Peyer's patch (tissue), 4 donors: ENCODE measurements around the gene NEDD4L. TPM values are rescaled to one million over a fixed set of nuclear protein-coding genes. Genes with fewer than 3 reads are reported as not detected.
A peak's percentile ranks its signal among the peaks of the same experiment; 100 is the strongest.

ENCODE experiments used
- DNase-seq, 3 donors: peaks; one replicate each; pipeline ENCODE4 v3.0.0-alpha.2; 2017 to 2019
- H3K27ac ChIP-seq, 4 donors: fragments of 200-600 bp; sonication (generic); one replicate each; pipeline ENCODE4 v1.5.1; 2016 to 2019
- H3K27me3 ChIP-seq, 2 donors: fragments of 200-600 bp; sonication (generic); one replicate each; pipeline ENCODE4 v1.5.1; 2019
- H3K36me3 ChIP-seq, 3 donors: fragments of 200-600 bp; sonication (generic); one replicate each; pipeline ENCODE4 v1.5.1; 2016 to 2019
- H3K4me1 ChIP-seq, 4 donors: fragments of 200-600 bp; sonication (generic); one replicate each; pipeline ENCODE4 v1.5.1; 2016 to 2019
- H3K4me3 ChIP-seq, 4 donors: fragments of 200-600 bp; sonication (generic); 1 replicate in 3 of 4; 2 replicates in 1 of 4; pipeline ENCODE4 v1.5.1; 2016 to 2019; ENCODE audit warnings: mild to moderate bottlenecking in 1 of 4
- H3K9me3 ChIP-seq, 4 donors: fragments of 200-600 bp; sonication (generic); one replicate each; pipeline ENCODE4 v1.5.1; 2016 to 2019; ENCODE audit warnings: mild to moderate bottlenecking in 1 of 4
- POLR2A ChIP-seq, 2 donors: fragments of 450-650 bp; IDR thresholded peaks; one replicate each; pipeline ENCODE4 v1.5.1; 2017; ENCODE audit warnings: antibody characterized with exemption in 2 of 2, mild to moderate bottlenecking in 2 of 2, moderate library complexity in 2 of 2
- total RNA-seq, 4 donors: library from RNA; depleted of rRNA; stranded (reverse); fragments of >200 nt; gene quantifications; one replicate each; pipeline ENCODE4 v1.1.0, GENCODE V29; 2016
- TF ChIP-seq, protein P1 (sequence below), 6 experiments: fragments of 450-650 bp in 4 of 6; fragments of 200-600 bp in 2 of 6; sonication (generic) in 1 of 6; IDR thresholded peaks; one replicate each; pipeline ENCODE4 v1.5.1; 2017 to 2019; ENCODE audit warnings: antibody characterized with exemption in 6 of 6, mild to moderate bottlenecking in 3 of 6, moderate library complexity in 1 of 6

The NEDD4L gene
- total RNA-seq, 4 donors from 2014 or later, result 213 to 312 (median 277) TPM

DNA sequence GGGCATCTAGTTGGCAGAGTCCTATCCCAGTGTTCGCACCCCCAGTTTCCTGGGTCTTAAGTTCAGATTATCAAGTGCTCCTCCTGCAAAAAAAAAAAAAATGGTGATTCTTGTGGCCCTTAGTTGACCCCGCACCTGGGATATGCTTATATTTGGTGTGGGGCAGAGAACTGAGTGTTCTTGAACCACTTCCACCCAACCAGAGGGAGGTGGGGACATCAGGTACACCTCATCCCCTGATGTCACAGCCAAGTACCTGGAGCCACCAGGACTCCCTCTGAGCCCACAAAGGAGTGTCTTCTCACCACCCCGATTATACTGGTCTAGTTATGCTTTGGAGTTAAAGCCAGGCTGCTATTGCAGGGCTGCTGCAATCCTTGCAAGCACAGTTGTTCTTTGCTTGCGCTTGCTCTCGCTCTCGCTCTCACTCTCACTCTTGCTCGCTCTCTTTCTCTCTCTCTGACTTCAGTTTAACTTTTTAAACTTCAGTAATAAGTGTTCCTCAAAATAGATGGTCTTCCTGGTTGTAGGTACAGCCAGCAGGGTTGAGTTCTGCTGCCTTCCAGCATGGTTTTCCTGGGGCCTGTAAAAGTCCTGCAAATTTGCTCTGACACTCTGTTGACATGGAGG is 265.7 kb downstream of the NEDD4L start:
- H3K27me3 ChIP-seq, result no peaks in the 10 kb centered on the region
- TF ChIP-seq, protein P1, sequence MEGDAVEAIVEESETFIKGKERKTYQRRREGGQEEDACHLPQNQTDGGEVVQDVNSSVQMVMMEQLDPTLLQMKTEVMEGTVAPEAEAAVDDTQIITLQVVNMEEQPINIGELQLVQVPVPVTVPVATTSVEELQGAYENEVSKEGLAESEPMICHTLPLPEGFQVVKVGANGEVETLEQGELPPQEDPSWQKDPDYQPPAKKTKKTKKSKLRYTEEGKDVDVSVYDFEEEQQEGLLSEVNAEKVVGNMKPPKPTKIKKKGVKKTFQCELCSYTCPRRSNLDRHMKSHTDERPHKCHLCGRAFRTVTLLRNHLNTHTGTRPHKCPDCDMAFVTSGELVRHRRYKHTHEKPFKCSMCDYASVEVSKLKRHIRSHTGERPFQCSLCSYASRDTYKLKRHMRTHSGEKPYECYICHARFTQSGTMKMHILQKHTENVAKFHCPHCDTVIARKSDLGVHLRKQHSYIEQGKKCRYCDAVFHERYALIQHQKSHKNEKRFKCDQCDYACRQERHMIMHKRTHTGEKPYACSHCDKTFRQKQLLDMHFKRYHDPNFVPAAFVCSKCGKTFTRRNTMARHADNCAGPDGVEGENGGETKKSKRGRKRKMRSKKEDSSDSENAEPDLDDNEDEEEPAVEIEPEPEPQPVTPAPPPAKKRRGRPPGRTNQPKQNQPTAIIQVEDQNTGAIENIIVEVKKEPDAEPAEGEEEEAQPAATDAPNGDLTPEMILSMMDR (IDR thresholded peaks at IDR 0.05), result no peak
- no peak for TF ChIP-seq POLR2A (IDR thresholded peaks at IDR 0.05)
- H3K4me3 ChIP-seq, result no peak overlapping the region
- no peaks in the 10 kb centered on the region for H3K9me3 ChIP-seq
- H3K27ac ChIP-seq, result peak overlapping the region in 3 of 4 donors; percentile 50 to 86 (median 53)
- peaks cover 0 to 35% (median under 1%) of the 10 kb centered on the region in 4 donors for H3K4me1 ChIP-seq
- DNase-seq, result no peak
- H3K36me3 ChIP-seq, result no peaks in the 10 kb centered on the region

DNA sequence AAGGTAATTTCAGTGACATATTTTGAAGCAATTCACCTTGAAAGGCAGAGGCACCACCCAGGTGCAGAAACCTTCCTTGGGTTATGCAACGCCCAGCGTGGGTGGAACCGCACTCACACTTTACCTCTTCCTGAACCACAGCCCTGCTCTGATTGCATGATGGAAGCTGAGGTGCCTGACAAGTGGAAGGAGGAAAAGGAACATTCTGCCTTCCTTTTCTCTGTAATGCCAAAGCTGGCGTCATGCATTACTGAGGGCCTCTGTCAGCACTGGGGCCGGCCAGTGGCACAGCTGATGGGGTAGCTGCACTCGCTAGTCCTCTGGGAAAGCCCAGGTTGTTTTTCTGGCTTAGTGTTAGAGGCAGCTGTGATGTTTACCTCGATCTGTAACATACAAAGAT is 266.5 kb downstream of the NEDD4L start:
- peak; percentile 23 to 88 (median 78) for DNase-seq
- Histone ChIP-seq H3K4me1 (peaks cover 0 to 43% (median 3%) of the 10 kb centered on the region in 4 donors), H3K36me3 (no peaks in the 10 kb centered on the region), H3K9me3 (no peaks in the 10 kb centered on the region), H3K27me3 (no peaks in the 10 kb centered on the region), H3K4me3 (no peak overlapping the region), H3K27ac (peak overlapping the region in 3 of 4 donors; percentile 18 to 86 (median 53))
- TF ChIP-seq, protein P1 (IDR thresholded peaks at IDR 0.05), result no peak
- TF ChIP-seq POLR2A (IDR thresholded peaks at IDR 0.05), result peak in 1 of 2 donors; percentile 64

DNA sequence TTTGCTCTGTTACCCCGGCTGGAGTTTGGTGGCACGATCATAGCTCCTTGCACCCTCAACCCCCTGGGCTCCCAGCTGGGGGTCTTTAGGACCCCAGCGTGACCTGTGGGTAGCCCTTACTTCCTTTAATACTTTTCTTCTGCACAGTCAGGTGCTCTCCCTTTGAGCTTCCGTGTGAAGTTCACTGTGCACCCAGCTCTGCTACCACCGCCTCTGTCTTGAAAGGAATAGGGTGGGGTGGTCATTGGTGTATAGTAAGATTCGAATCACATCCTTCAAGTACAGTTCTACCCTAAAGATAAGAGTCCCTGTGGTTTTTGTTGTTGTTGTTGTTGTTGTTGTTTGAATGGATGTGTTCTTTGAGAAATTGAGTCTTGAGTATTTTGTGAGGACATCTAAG is 267.4 kb downstream of the NEDD4L start:
- Histone ChIP-seq H3K9me3 (no peaks in the 10 kb centered on the region), H3K27ac (peak overlapping the region in 2 of 4 donors; percentile 53 to 86), H3K27me3 (no peaks in the 10 kb centered on the region), H3K4me3 (no peak overlapping the region), H3K4me1 (peaks cover 0 to 52% (median 3%) of the 10 kb centered on the region in 4 donors), H3K36me3 (no peaks in the 10 kb centered on the region)
- DNase-seq, result no peak
- TF ChIP-seq POLR2A (IDR thresholded peaks at IDR 0.05), result no peak
- TF ChIP-seq, protein P1 (IDR thresholded peaks at IDR 0.05), result no peak

DNA sequence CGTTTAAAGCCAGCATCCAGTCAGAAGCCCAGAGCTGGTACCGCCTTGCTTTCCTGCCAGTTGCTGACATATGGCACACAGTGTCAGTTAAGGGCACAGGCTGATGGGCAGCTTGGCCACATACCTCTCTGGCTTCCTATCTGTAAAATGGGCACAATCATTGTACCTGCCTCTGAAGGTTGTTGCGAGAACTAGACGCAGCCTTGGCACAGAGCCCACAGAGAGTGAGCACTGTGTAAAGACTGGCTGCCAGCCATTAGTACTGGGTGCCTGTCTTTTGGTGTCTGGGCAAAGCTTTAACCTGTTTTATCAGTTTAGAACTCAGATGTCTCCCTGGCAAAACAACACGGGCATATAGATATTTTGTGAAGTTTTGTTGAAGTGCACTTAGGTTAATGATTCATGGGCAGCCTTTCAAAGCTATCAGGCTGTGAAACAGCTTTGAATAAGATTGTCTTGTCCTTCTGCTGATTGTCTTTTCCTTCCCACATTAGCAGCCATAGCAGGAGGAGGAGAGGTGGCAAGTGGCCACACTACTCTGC is 269.5 kb downstream of the NEDD4L start:
- Histone ChIP-seq H3K36me3 (no peaks in the 10 kb centered on the region), H3K27ac (peak overlapping the region in 2 of 4 donors; percentile 43 to 49), H3K27me3 (no peaks in the 10 kb centered on the region), H3K4me3 (no peak overlapping the region), H3K9me3 (no peaks in the 10 kb centered on the region), H3K4me1 (peaks cover 0 to 56% (median 3%) of the 10 kb centered on the region in 4 donors)
- peak in 1 of 3 donors; percentile 56 for DNase-seq
- TF ChIP-seq POLR2A (IDR thresholded peaks at IDR 0.05), result no peak
- TF ChIP-seq, protein P1 (IDR thresholded peaks at IDR 0.05), result no peak

DNA sequence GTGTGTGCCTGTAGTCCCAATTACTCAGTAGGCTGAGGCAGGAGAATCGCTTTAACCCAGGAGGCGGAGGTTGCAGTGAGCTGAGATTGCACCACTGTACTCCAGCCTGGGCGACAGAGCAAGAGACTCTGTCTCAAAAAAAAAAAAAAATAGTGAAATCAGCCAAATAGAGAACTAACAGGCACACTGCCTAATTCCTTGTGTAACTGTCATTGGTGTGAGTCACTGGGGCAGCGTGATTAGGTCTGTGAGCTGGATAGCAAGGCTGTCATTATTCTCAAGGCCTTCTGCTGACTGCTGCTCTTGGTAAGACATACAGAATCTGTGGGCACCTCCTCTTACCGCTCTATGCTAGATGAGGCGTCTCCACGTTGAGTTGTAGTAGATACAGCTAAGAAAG is 270.3 kb downstream of the NEDD4L start:
- peak in 1 of 3 donors; percentile 74 for DNase-seq
- H3K27ac ChIP-seq, result peak overlapping the region in 2 of 4 donors; percentile 43 to 49
- H3K9me3 ChIP-seq, result no peaks in the 10 kb centered on the region
- TF ChIP-seq POLR2A (IDR thresholded peaks at IDR 0.05), result no peak
- TF ChIP-seq, protein P1 (IDR thresholded peaks at IDR 0.05), result no peak
- peaks cover 0 to 56% (median 3%) of the 10 kb centered on the region in 4 donors for H3K4me1 ChIP-seq
- H3K4me3 ChIP-seq, result no peak overlapping the region
- no peaks in the 10 kb centered on the region for H3K36me3 ChIP-seq
- H3K27me3 ChIP-seq, result no peaks in the 10 kb centered on the region
